CD14-positive monocyte (primary cell): ENCODE measurements around the gene NUBP2. TPM values are rescaled to one million over a fixed set of nuclear protein-coding genes. Genes with fewer than 3 reads are reported as not detected.

Experiments
- DNase-seq, 3 donors: peaks; one replicate each; pipeline ENCODE4 v3.0.0-alpha.2; 2011 to 2022
- H2AFZ ChIP-seq: 2 replicates; pipeline ENCODE4 v1.6.0; 2012; ENCODE audit warnings: mild to moderate bottlenecking, low read depth, low read length, inconsistent platforms; ENCODE audit not compliant: insufficient read depth, poor library complexity, severe bottlenecking
- H3K27ac ChIP-seq, 2 donors: 1 replicate in 1 of 2; 2 replicates in 1 of 2; pipeline ENCODE4 v1.5.1; 2012 to 2013; ENCODE audit warnings: low read length in 2 of 2, control low read depth in 1 of 2, inconsistent platforms in 1 of 2, low read depth in 1 of 2, mild to moderate bottlenecking in 1 of 2
- H3K27me3 ChIP-seq, 2 donors: one replicate each; pipeline versions ENCODE4 v1.6.0 to v1.6.1; 2011 to 2013; ENCODE audit warnings: low read length in 2 of 2; ENCODE audit not compliant: control insufficient read depth in 2 of 2, insufficient read depth in 2 of 2
- H3K36me3 ChIP-seq, 2 donors: replicated peaks in 1 of 2; 1 replicate in 1 of 2; 2 replicates in 1 of 2; pipeline versions ENCODE4 v1.5.1 to v1.6.1; 2012 to 2013; ENCODE audit warnings: low read length in 2 of 2, control low read depth in 1 of 2, inconsistent platforms in 1 of 2, mild to moderate bottlenecking in 1 of 2; ENCODE audit not compliant: insufficient read depth in 2 of 2, control insufficient read depth in 1 of 2
- H3K4me1 ChIP-seq, 2 donors: 1 replicate in 1 of 2; 2 replicates in 1 of 2; pipeline versions ENCODE4 v1.5.1 to v1.6.1; 2012 to 2013; ENCODE audit warnings: low read length in 2 of 2, control low read depth in 1 of 2, inconsistent platforms in 1 of 2, mild to moderate bottlenecking in 1 of 2, moderate library complexity in 1 of 2; ENCODE audit not compliant: insufficient read depth in 2 of 2, control insufficient read depth in 1 of 2
- H3K4me2 ChIP-seq: replicated peaks from 2 replicates; pipeline ENCODE3; 2012; ENCODE audit warnings: low read length, moderate library complexity, mild to moderate bottlenecking; ENCODE audit not compliant: poor library complexity, severe bottlenecking; ENCODE audit errors: extremely low read depth
- H3K4me3 ChIP-seq, 3 experiments: fragments of 200-600 bp in 1 of 3; sonication (generic) in 1 of 3; replicated peaks in 1 of 3; 1 replicate in 2 of 3; 2 replicates in 1 of 3; pipeline ENCODE4 v1.5.1; 2011 to 2013; ENCODE audit warnings: low read length in 3 of 3, mild to moderate bottlenecking in 3 of 3, control low read depth in 2 of 3, low read depth in 2 of 3, inconsistent platforms in 1 of 3, moderate library complexity in 1 of 3
- H3K79me2 ChIP-seq: 2 replicates; pipeline ENCODE4 v1.6.0; 2012; ENCODE audit warnings: mild to moderate bottlenecking, control low read depth, inconsistent platforms, low read length, moderate library complexity; ENCODE audit not compliant: insufficient read depth
- H3K9ac ChIP-seq: 2 replicates; pipeline ENCODE4 v1.6.0; 2017; ENCODE audit warnings: low read length, mild to moderate bottlenecking; ENCODE audit not compliant: insufficient read depth, poor library complexity, severe bottlenecking
- H3K9me3 ChIP-seq, 2 donors: replicated peaks in 1 of 2; 1 replicate in 1 of 2; 2 replicates in 1 of 2; pipeline versions ENCODE4 v1.5.1 to v1.6.1; 2012 to 2013; ENCODE audit warnings: low read length in 2 of 2, control low read depth in 1 of 2; ENCODE audit not compliant: control insufficient read depth in 1 of 2, insufficient read depth in 1 of 2
- H4K20me1 ChIP-seq: 2 replicates; pipeline ENCODE4 v1.6.0; 2012; ENCODE audit warnings: mild to moderate bottlenecking, low read length, control low read depth, moderate library complexity; ENCODE audit not compliant: insufficient read depth
- H3K27ac Mint-ChIP-seq, 7 donors: one replicate each; pipeline ENCODE4 v1.8.0; 2020; ENCODE audit warnings: mild to moderate bottlenecking in 7 of 7, mixed read lengths in 7 of 7, moderate library complexity in 6 of 7, inconsistent platforms in 2 of 7
- H3K27me3 Mint-ChIP-seq, 3 donors: one replicate each; pipeline ENCODE4 v1.8.0; 2021 to 2022; ENCODE audit warnings: low read depth in 3 of 3, mild to moderate bottlenecking in 3 of 3, mixed read lengths in 3 of 3, moderate library complexity in 3 of 3, inconsistent platforms in 1 of 3
- H3K36me3 Mint-ChIP-seq, 2 donors: one replicate each; pipeline ENCODE4 v1.8.0; 2020; ENCODE audit warnings: mixed read lengths in 2 of 2, inconsistent platforms in 1 of 2, mild to moderate bottlenecking in 1 of 2
- H3K4me1 Mint-ChIP-seq: one replicate; pipeline ENCODE4 v1.8.0; 2020; ENCODE audit warnings: mild to moderate bottlenecking, mixed read lengths
- H3K4me3 Mint-ChIP-seq, 2 donors: one replicate each; pipeline ENCODE4 v1.8.0; 2020; ENCODE audit warnings: mild to moderate bottlenecking in 2 of 2, mixed read lengths in 2 of 2, moderate library complexity in 1 of 2
- H3K9me3 Mint-ChIP-seq, 7 donors: one replicate each; pipeline ENCODE4 v1.8.0; 2020 to 2022; ENCODE audit warnings: mixed read lengths in 7 of 7, mild to moderate bottlenecking in 6 of 7, moderate library complexity in 6 of 7, inconsistent platforms in 2 of 7
- CTCF ChIP-seq: fragments of 200-600 bp; IDR thresholded peaks from one replicate; pipeline ENCODE4 v1.8.0; 2022; ENCODE audit warnings: antibody characterized with exemption, mild to moderate bottlenecking
- WGBS: methylation state at CpG from one replicate; pipeline ENCODE4 v1.1.5; 2013; ENCODE audit warnings: missing lambda C conversion rate; ENCODE audit not compliant: insufficient coverage; 5-methylcytosine and 5-hydroxymethylcytosine counted together
- intact Hi-C, 2 donors: fragments of 100-400 bp; cut with micrococcal nuclease; formaldehyde crosslinking; loops; one replicate each; pipeline versions ENCODE4 v1.15.0 to v1.15.1; 2023
- polyA plus RNA-seq, 3 donors: library from polyadenylated mRNA; depleted of rRNA in 1 of 3; unstranded in 2 of 3; stranded (reverse) in 1 of 3; fragments of 300-500 nt in 2 of 3; fragments of >200 nt in 1 of 3; fragmentation: Illumina TruSeq in 2 of 3; gene quantifications; 1 replicate in 2 of 3; 2 replicates in 1 of 3; pipeline ENCODE4 v1.2.3, GENCODE V29; 2012 to 2021

The NUBP2 gene
- polyA plus RNA-seq, 3 donors = 34.4 to 69.5 (median 57.9) TPM

DNA sequence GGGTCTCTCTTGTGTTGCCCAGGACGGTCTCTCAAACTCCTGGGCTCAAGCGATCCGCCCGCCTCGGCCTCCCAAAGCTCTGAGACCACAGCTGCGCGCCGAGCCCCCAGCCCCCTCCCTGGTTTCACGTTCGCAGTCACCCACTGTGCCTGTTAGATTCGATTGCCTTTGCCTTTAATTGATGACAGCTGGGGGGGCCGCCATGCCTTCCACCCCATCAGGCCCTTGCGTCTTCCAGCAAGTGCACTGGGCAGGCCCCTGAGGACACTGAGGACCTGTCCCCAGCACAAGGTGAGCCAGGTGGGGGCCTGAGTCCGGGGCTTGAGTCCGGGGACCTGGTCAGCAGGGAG is 7.5 kb downstream of the NUBP2 start:
- H3K27me3 Mint-ChIP-seq = no peaks in the 10 kb centered on the region
- WGBS = 98% methylated on average over 14 of the region's 15 CpGs
- peaks cover 18% of the 10 kb centered on the region for H3K79me2 ChIP-seq
- H3K9ac ChIP-seq = no peak overlapping the region
- no peak for DNase-seq
- intact Hi-C loops = no loop called here
- peak overlapping the region in 1 of 7 donors; percentile 46 for H3K27ac Mint-ChIP-seq
- no peak overlapping the region for H3K4me2 ChIP-seq
- no peaks in the 10 kb centered on the region for H3K9me3 Mint-ChIP-seq
- no peaks in the 10 kb centered on the region for H3K9me3 ChIP-seq
- no peak overlapping the region for H3K27ac ChIP-seq
- H3K4me3 ChIP-seq = no peak overlapping the region
- no peak overlapping the region for H3K4me3 Mint-ChIP-seq
- H3K4me1 Mint-ChIP-seq = no peaks in the 10 kb centered on the region
- no peak overlapping the region for H2AFZ ChIP-seq
- H3K36me3 Mint-ChIP-seq = peaks cover 16 to 49% of the 10 kb centered on the region in 2 donors
- H3K36me3 ChIP-seq = peaks cover 42 to 44% of the 10 kb centered on the region in 2 donors
- H4K20me1 ChIP-seq = peaks cover 27% of the 10 kb centered on the region
- TF ChIP-seq CTCF = no peak
- H3K4me1 ChIP-seq = no peaks in the 10 kb centered on the region
- no peaks in the 10 kb centered on the region for H3K27me3 ChIP-seq

DNA sequence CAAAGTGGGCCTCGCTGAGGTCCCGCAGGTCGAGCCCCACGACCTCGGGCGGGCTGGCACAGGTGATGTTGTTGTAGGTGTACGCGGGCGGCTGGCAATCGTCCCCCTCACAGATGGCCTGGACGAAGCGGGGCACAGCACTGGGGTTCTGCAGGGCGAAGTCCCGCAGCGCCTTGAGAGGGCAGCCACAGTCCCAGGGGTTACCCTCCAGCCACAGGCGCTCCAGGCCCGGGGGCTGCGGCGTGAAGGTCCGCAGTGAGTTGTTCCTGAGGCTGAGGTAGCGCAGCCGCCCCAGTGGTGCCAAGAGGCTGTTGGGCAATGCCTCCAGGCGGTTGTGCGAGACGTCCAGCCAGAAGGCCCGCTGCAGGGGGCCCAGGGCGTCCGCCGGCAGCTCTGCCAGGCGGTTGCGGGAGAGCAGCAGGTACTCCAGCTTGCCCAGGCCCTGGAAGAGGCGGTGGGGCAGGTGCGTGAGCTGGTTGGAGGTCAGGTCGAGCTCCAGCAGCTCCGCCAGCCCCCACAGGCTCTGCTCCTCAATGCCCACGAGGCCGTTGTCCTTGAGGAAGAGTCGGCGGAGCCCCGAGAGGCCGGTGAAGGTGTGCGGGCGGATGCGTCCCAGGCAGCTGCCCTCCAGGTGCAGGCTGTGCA is 8.0 kb downstream of the NUBP2 start:
- H3K36me3 ChIP-seq = peaks cover 42 to 44% of the 10 kb centered on the region in 2 donors
- H2AFZ ChIP-seq = no peak overlapping the region
- no peak for TF ChIP-seq CTCF
- no peaks in the 10 kb centered on the region for H3K9me3 Mint-ChIP-seq
- peaks cover 22% of the 10 kb centered on the region for H4K20me1 ChIP-seq
- peaks cover 16 to 45% of the 10 kb centered on the region in 2 donors for H3K36me3 Mint-ChIP-seq
- H3K27me3 Mint-ChIP-seq = no peaks in the 10 kb centered on the region
- H3K27ac ChIP-seq = no peak overlapping the region
- no peaks in the 10 kb centered on the region for H3K9me3 ChIP-seq
- H3K27ac Mint-ChIP-seq = no peak overlapping the region
- H3K9ac ChIP-seq = no peak overlapping the region
- H3K79me2 ChIP-seq = peaks cover 13% of the 10 kb centered on the region
- H3K4me3 Mint-ChIP-seq = no peak overlapping the region
- intact Hi-C loops = no loop called here
- H3K4me1 ChIP-seq = no peaks in the 10 kb centered on the region
- DNase-seq = no peak
- WGBS = 95% methylated on average over 41 of the region's 44 CpGs
- no peak overlapping the region for H3K4me2 ChIP-seq
- no peaks in the 10 kb centered on the region for H3K27me3 ChIP-seq
- H3K4me3 ChIP-seq = no peak overlapping the region
- no peaks in the 10 kb centered on the region for H3K4me1 Mint-ChIP-seq
